HEK293 (cell line): ENCODE measurements around the gene THSD4.

Experiments used
- CTCF ChIA-PET: fragments of 350-600 bp; formaldehyde crosslinking; extraction: SDS; loops from one replicate; lab custom pipeline; 2021; ENCODE audit warnings: antibody characterized with exemption; lab: Yijun Ruan, JAX
- POLR2A ChIA-PET: fragments of 300-600 bp; formaldehyde crosslinking; extraction: SDS; loops from one replicate; lab custom pipeline; 2020; ENCODE audit warnings: antibody characterized with exemption, inconsistent platforms; lab: Yijun Ruan, JAX
- H3K27ac ChIP-seq: fragments of 200-500 bp; sonication (Bioruptor generic); 2 replicates; pipeline ENCODE4 v1.5.1; 2014; ENCODE audit warnings: low read depth, low read length, control low read depth, inconsistent platforms; ENCODE audit errors: extremely low read depth
- H3K36me3 ChIP-seq, 2 experiments: fragments of 200-500 bp in 1 of 2; sonication (Bioruptor generic) in 1 of 2; 1 replicate in 1 of 2; 2 replicates in 1 of 2; pipeline ENCODE4 v1.5.1; 2014 to 2017; ENCODE audit warnings: inconsistent platforms in 2 of 2, low read length in 2 of 2; ENCODE audit not compliant: control insufficient read depth in 2 of 2, insufficient read depth in 1 of 2
- H3K4me1 ChIP-seq: fragments of 200-500 bp; sonication (Bioruptor generic); 2 replicates; pipeline ENCODE4 v1.5.1; 2014; ENCODE audit warnings: mild to moderate bottlenecking, low read length, inconsistent platforms; ENCODE audit not compliant: control insufficient read depth, insufficient read depth
- H3K4me3 ChIP-seq: 2 replicates; pipeline ENCODE4 v1.5.1; 2011; ENCODE audit warnings: low read depth, mild to moderate bottlenecking, control low read depth, low read length, moderate library complexity
- H3K9me3 ChIP-seq: fragments of 200-500 bp; sonication (Bioruptor generic); 2 replicates; pipeline ENCODE4 v1.5.1; 2014; ENCODE audit warnings: low read depth, low read length, inconsistent platforms; ENCODE audit not compliant: control insufficient read depth, insufficient read depth
- ATF2 ChIP-seq: fragments of 450-650 bp; formaldehyde crosslinking; IDR thresholded peaks from 2 replicates; pipeline ENCODE4 v1.5.1; 2016; ENCODE audit warnings: missing biosample characterization, missing genetic modification characterization, low read depth
- ELK4 ChIP-seq: IDR thresholded peaks from 2 replicates; pipeline ENCODE4 v1.6.1; 2011; ENCODE audit warnings: mild to moderate bottlenecking, low read depth, low read length, borderline replicate concordance
- GLI4 ChIP-seq: fragments of 450-650 bp; formaldehyde crosslinking; IDR thresholded peaks from 2 replicates; pipeline ENCODE4 v1.5.1; 2016; ENCODE audit warnings: missing biosample characterization, missing genetic modification characterization
- PRDM6 ChIP-seq: fragments of 450-650 bp; formaldehyde crosslinking; IDR thresholded peaks from 2 replicates; pipeline ENCODE4 v1.5.1; 2017; ENCODE audit warnings: missing biosample characterization, missing genetic modification characterization
- SCRT2 ChIP-seq: fragments of 450-650 bp; formaldehyde crosslinking; IDR thresholded peaks from 2 replicates; pipeline ENCODE4 v1.5.1; 2016; ENCODE audit warnings: missing biosample characterization, missing genetic modification characterization
- ZBTB44 ChIP-seq: fragments of 450-650 bp; IDR thresholded peaks from 2 replicates; pipeline ENCODE4 v1.5.1; 2018; ENCODE audit warnings: missing biosample characterization, mild to moderate bottlenecking, missing genetic modification characterization
- ZEB2 ChIP-seq: fragments of 450-650 bp; formaldehyde crosslinking; IDR thresholded peaks from 2 replicates; pipeline ENCODE4 v1.5.1; 2016; ENCODE audit warnings: missing biosample characterization, missing genetic modification characterization
- ZNF10 ChIP-seq: fragments of 450-650 bp; formaldehyde crosslinking; IDR thresholded peaks from 2 replicates; pipeline ENCODE4 v1.5.1; 2017; ENCODE audit warnings: missing biosample characterization, missing genetic modification characterization
- ZNF121 ChIP-seq: fragments of 450-650 bp; formaldehyde crosslinking; IDR thresholded peaks from 2 replicates; pipeline ENCODE4 v1.5.1; 2016; ENCODE audit warnings: missing biosample characterization, missing genetic modification characterization
- ZNF221 ChIP-seq: fragments of 450-650 bp; formaldehyde crosslinking; IDR thresholded peaks from 2 replicates; pipeline ENCODE4 v1.5.1; 2017; ENCODE audit warnings: missing biosample characterization, missing genetic modification characterization, borderline replicate concordance
- ZNF280C ChIP-seq: fragments of 450-650 bp; formaldehyde crosslinking; IDR thresholded peaks from 2 replicates; pipeline ENCODE4 v1.5.1; 2016; ENCODE audit warnings: missing biosample characterization, missing genetic modification characterization
- ZNF362 ChIP-seq: fragments of 450-650 bp; formaldehyde crosslinking; IDR thresholded peaks from 2 replicates; pipeline ENCODE4 v1.5.1; 2016; ENCODE audit warnings: missing biosample characterization, missing genetic modification characterization
- ZNF530 ChIP-seq: fragments of 450-650 bp; formaldehyde crosslinking; IDR thresholded peaks from 2 replicates; pipeline ENCODE4 v1.5.1; 2016; ENCODE audit warnings: low read depth, missing biosample characterization, missing genetic modification characterization
- ZNF548 ChIP-seq: fragments of 450-650 bp; formaldehyde crosslinking; IDR thresholded peaks from 2 replicates; pipeline ENCODE4 v1.5.1; 2016; ENCODE audit warnings: missing biosample characterization, missing genetic modification characterization
- ZNF558 ChIP-seq: fragments of 450-650 bp; formaldehyde crosslinking; IDR thresholded peaks from 2 replicates; pipeline ENCODE4 v1.5.1; 2016; ENCODE audit warnings: missing biosample characterization, missing genetic modification characterization
- ZNF600 ChIP-seq: fragments of 450-650 bp; formaldehyde crosslinking; IDR thresholded peaks from 2 replicates; pipeline ENCODE4 v1.5.1; 2016; ENCODE audit warnings: missing biosample characterization, missing genetic modification characterization
- ZNF658 ChIP-seq: fragments of 450-650 bp; formaldehyde crosslinking; IDR thresholded peaks from 2 replicates; pipeline ENCODE4; 2016; ENCODE audit warnings: missing biosample characterization, missing genetic modification characterization
- ZNF843 ChIP-seq: fragments of 450-650 bp; formaldehyde crosslinking; IDR thresholded peaks from 2 replicates; pipeline ENCODE4 v1.5.1; 2016; ENCODE audit warnings: missing biosample characterization, missing genetic modification characterization
- ZSCAN18 ChIP-seq: fragments of 450-650 bp; formaldehyde crosslinking; IDR thresholded peaks from 2 replicates; pipeline ENCODE4 v1.5.1; 2016; ENCODE audit warnings: missing biosample characterization, missing genetic modification characterization
- ZSCAN4 ChIP-seq: fragments of 450-650 bp; formaldehyde crosslinking; IDR thresholded peaks from 2 replicates; pipeline ENCODE4 v1.5.1; 2017; ENCODE audit warnings: missing biosample characterization, missing genetic modification characterization
- ZSCAN5A ChIP-seq: fragments of 450-650 bp; formaldehyde crosslinking; IDR thresholded peaks from 2 replicates; pipeline ENCODE4 v1.5.1; 2016; ENCODE audit warnings: missing biosample characterization, missing genetic modification characterization

THSD4 gene

GRCh38 chr15:71366522-71366921, 251.3 kb downstream of the THSD4 start:
- no peak overlapping the region for H3K27ac ChIP-seq
- ChIA-PET CTCF (interaction anchor here (0.7 kb wide), 1 partner anchor 129 kb away, joined by 4 read pairs; no protein-coding TSS in a partner anchor), POLR2A (no interaction called here)
- no peaks in the 10 kb centered on the region for H3K9me3 ChIP-seq
- peaks cover 26% of the 10 kb centered on the region for H3K4me1 ChIP-seq
- H3K4me3 ChIP-seq = no peak overlapping the region
- H3K36me3 ChIP-seq = no peaks in the 10 kb centered on the region
- TF ChIP-seq SCRT2 (tag by site-specific recombination) (peak; percentile 79; the same call in 1 of the 2 replicates), ZNF600 (no peak), ZNF121 (no peak)

- H3K4me3 ChIP-seq = no peak overlapping the region
- no peaks in the 10 kb centered on the region for H3K36me3 ChIP-seq
- ChIA-PET CTCF (interaction anchor here (0.7 kb wide), 1 partner anchor 129 kb away, joined by 4 read pairs; no protein-coding TSS in a partner anchor), POLR2A (no interaction called here)
- H3K4me1 ChIP-seq = peaks cover 26% of the 10 kb centered on the region
- no peak overlapping the region for H3K27ac ChIP-seq
- no peaks in the 10 kb centered on the region for H3K9me3 ChIP-seq
- TF ChIP-seq ZSCAN5A (tag by site-specific recombination) (no peak), ZNF221 (no peak), ZNF658 (no peak), ZNF10 (tag by site-specific recombination) (no peak), ZSCAN4 (tag by site-specific recombination) (no peak), ZNF530 (tag by site-specific recombination) (no peak), GLI4 (tag by site-specific recombination) (no peak), ZBTB44 (tag by site-specific recombination) (0 out of 2 replicates have a peak, but pooled peaks have one; percentile 30), ZNF558 (tag by site-specific recombination) (no peak), ZNF121 (no peak), PRDM6 (no peak), ATF2 (peak; percentile 96), ZEB2 (tag by site-specific recombination) (no peak), ZNF548 (tag by site-specific recombination) (no peak), ZNF843 (no peak), ZSCAN18 (tag by site-specific recombination) (no peak), ELK4 (no peak), ZNF280C (tag by site-specific recombination) (no peak), ZNF362 (tag by site-specific recombination) (peak; percentile 85)
Observed at GRCh38 chr15:71366926-71367325, 251.7 kb downstream of the THSD4 start.
